Measurements from ENCODE around the gene CHD6. TPM values are rescaled to one million over a fixed set of nuclear protein-coding genes. Genes with fewer than 3 reads are reported as not detected.

CHD6 gene
- total RNA-seq, 1 experiment from 2014 or later = 19.7 TPM

GRCh38 chr20:41506192-41506915 is 111.8 kb downstream of the CHD6 start:
- DNase-seq = no peak
- Histone ChIP-seq H3K36me3 (replicated peaks; ENCODE audit: control insufficient read depth, insufficient read depth, low read length) (peaks cover 2% of the 10 kb centered on the region; the same call in 1 of the 2 replicates), H3K4me3 (ENCODE audit: insufficient read depth, low read depth, low read length) (no peak overlapping the region), H3K27me3 (ENCODE audit: control insufficient read depth, insufficient read depth, low read length) (no peaks in the 10 kb centered on the region)

- Histone ChIP-seq H3K27me3 (ENCODE audit: control insufficient read depth, insufficient read depth, low read length) (no peaks in the 10 kb centered on the region), H3K36me3 (replicated peaks; ENCODE audit: control insufficient read depth, insufficient read depth, low read length) (no peaks in the 10 kb centered on the region), H3K4me3 (ENCODE audit: insufficient read depth, low read depth, low read length) (no peak overlapping the region)
- no peak for DNase-seq
Measured at GRCh38 chr20:41505184-41505583, 113.0 kb downstream of the CHD6 start.

- no peak for DNase-seq
- H3K4me3 ChIP-seq (ENCODE audit: insufficient read depth, low read depth, low read length) = no peak overlapping the region
- no peaks in the 10 kb centered on the region for H3K36me3 ChIP-seq (replicated peaks; ENCODE audit: control insufficient read depth, insufficient read depth, low read length)
- H3K27me3 ChIP-seq (ENCODE audit: control insufficient read depth, insufficient read depth, low read length) = no peaks in the 10 kb centered on the region
Measured at GRCh38 chr20:41501376-41501775, 116.8 kb downstream of the CHD6 start.

GRCh38 chr20:41499961-41500725 is 118.0 kb downstream of the CHD6 start:
- no peaks in the 10 kb centered on the region for H3K36me3 ChIP-seq (replicated peaks; ENCODE audit: control insufficient read depth, insufficient read depth, low read length)
- H3K4me3 ChIP-seq (ENCODE audit: insufficient read depth, low read depth, low read length) = no peak overlapping the region
- no peak for DNase-seq
- H3K27me3 ChIP-seq (ENCODE audit: control insufficient read depth, insufficient read depth, low read length) = no peaks in the 10 kb centered on the region

- no peak overlapping the region for H3K4me3 ChIP-seq (ENCODE audit: insufficient read depth, low read depth, low read length)
- no peak for DNase-seq
- no peaks in the 10 kb centered on the region for H3K27me3 ChIP-seq (ENCODE audit: control insufficient read depth, insufficient read depth, low read length)
- H3K36me3 ChIP-seq (replicated peaks; ENCODE audit: control insufficient read depth, insufficient read depth, low read length) = no peaks in the 10 kb centered on the region
Measured at GRCh38 chr20:41499064-41499463, 119.1 kb downstream of the CHD6 start.

GRCh38 chr20:41497186-41497895 is 120.8 kb downstream of the CHD6 start:
- Histone ChIP-seq H3K27me3 (ENCODE audit: control insufficient read depth, insufficient read depth, low read length) (no peaks in the 10 kb centered on the region), H3K4me3 (ENCODE audit: insufficient read depth, low read depth, low read length) (no peak overlapping the region), H3K36me3 (replicated peaks; ENCODE audit: control insufficient read depth, insufficient read depth, low read length) (no peaks in the 10 kb centered on the region)
- no peak for DNase-seq

- Histone ChIP-seq H3K36me3 (replicated peaks; ENCODE audit: control insufficient read depth, insufficient read depth, low read length) (peaks cover 15% of the 10 kb centered on the region), H3K4me3 (ENCODE audit: insufficient read depth, low read depth, low read length) (no peak overlapping the region), H3K27me3 (ENCODE audit: control insufficient read depth, insufficient read depth, low read length) (no peaks in the 10 kb centered on the region)
- no peak for DNase-seq
Measured at GRCh38 chr20:41494451-41494850, 123.7 kb downstream of the CHD6 start.

GRCh38 chr20:41483553-41483930 is 134.6 kb downstream of the CHD6 start:
- Histone ChIP-seq H3K27me3 (ENCODE audit: control insufficient read depth, insufficient read depth, low read length) (no peaks in the 10 kb centered on the region), H3K36me3 (replicated peaks; ENCODE audit: control insufficient read depth, insufficient read depth, low read length) (peaks cover 24% of the 10 kb centered on the region)
- DNase-seq = no peak

GRCh38 chr20:41482647-41483552 is 135.3 kb downstream of the CHD6 start:
- Histone ChIP-seq H3K36me3 (replicated peaks; ENCODE audit: control insufficient read depth, insufficient read depth, low read length) (peaks cover 18% of the 10 kb centered on the region), H3K27me3 (ENCODE audit: control insufficient read depth, insufficient read depth, low read length) (no peaks in the 10 kb centered on the region), H3K4me3 (ENCODE audit: insufficient read depth, low read depth, low read length) (no peak overlapping the region)
- DNase-seq = no peak

More at GRCh38 chr20:41483553-41483930, 134.6 kb downstream of the CHD6 start:
- H3K4me3 ChIP-seq (ENCODE audit: insufficient read depth, low read depth, low read length) = no peak overlapping the region

- no peaks in the 10 kb centered on the region for H3K27me3 ChIP-seq (ENCODE audit: control insufficient read depth, insufficient read depth, low read length)
- no peak overlapping the region for H3K4me3 ChIP-seq (ENCODE audit: insufficient read depth, low read depth, low read length)
- no peak for DNase-seq
- peaks cover 7% of the 10 kb centered on the region for H3K36me3 ChIP-seq (replicated peaks; ENCODE audit: control insufficient read depth, insufficient read depth, low read length)
Measured at GRCh38 chr20:41480054-41480770, 138.0 kb downstream of the CHD6 start.

GRCh38 chr20:41479113-41479512 is 139.1 kb downstream of the CHD6 start:
- Histone ChIP-seq H3K4me3 (ENCODE audit: insufficient read depth, low read depth, low read length) (no peak overlapping the region), H3K27me3 (ENCODE audit: control insufficient read depth, insufficient read depth, low read length) (no peaks in the 10 kb centered on the region), H3K36me3 (replicated peaks; ENCODE audit: control insufficient read depth, insufficient read depth, low read length) (peaks cover 2% of the 10 kb centered on the region)
- no peak for DNase-seq

GRCh38 chr20:41478026-41478425 is 140.2 kb downstream of the CHD6 start:
- no peaks in the 10 kb centered on the region for H3K27me3 ChIP-seq (ENCODE audit: control insufficient read depth, insufficient read depth, low read length)
- DNase-seq = no peak
- H3K4me3 ChIP-seq (ENCODE audit: insufficient read depth, low read depth, low read length) = no peak overlapping the region
- peaks cover 3% of the 10 kb centered on the region; the same call in 1 of the 2 replicates for H3K36me3 ChIP-seq (replicated peaks; ENCODE audit: control insufficient read depth, insufficient read depth, low read length)

GRCh38 chr20:41476446-41476845 is 141.7 kb downstream of the CHD6 start:
- Histone ChIP-seq H3K36me3 (replicated peaks; ENCODE audit: control insufficient read depth, insufficient read depth, low read length) (peaks cover 3% of the 10 kb centered on the region; the same call in 1 of the 2 replicates), H3K4me3 (ENCODE audit: insufficient read depth, low read depth, low read length) (no peak overlapping the region), H3K27me3 (ENCODE audit: control insufficient read depth, insufficient read depth, low read length) (no peaks in the 10 kb centered on the region)
- no peak for DNase-seq

All from H7 (cell line).